GM20431 (cell line): ENCODE measurements around the gene TLK1.

Experiments used
- in situ Hi-C: fragments of 300-500 bp; cut with MseI, MboI; formaldehyde crosslinking; loops from one replicate; pipeline ENCODE4 v1.15.0; 2020; ENCODE audit warnings: low sequenced_read_pairs; ENCODE audit not compliant: unreplicated experiment

Gene TLK1

GRCh38 chr2:170973492-170974303 is 187.0 kb downstream of the TLK1 start:
- in situ Hi-C loops = loop anchor here (25.0 kb wide), 1 partner anchor 464 kb away; the partner anchor contains the start of genes DCAF17 and METTL8

DNA sequence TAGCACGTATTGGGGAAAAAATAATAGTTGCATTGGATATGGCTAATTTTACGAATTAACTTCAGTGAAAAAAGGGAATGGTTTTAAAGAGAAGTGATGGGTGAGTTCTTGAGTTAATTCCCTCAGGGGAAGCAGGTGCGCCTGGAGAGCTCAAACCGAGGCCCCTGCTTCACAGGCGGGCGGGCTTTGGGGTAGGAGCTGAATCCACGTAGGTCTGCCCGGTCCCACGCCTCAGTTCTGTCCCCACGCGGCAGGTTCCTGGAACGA is 187.5 kb downstream of the TLK1 start:
- in situ Hi-C loops = loop anchor here (25.0 kb wide), 1 partner anchor 464 kb away; the partner anchor contains the start of genes DCAF17 and METTL8

DNA sequence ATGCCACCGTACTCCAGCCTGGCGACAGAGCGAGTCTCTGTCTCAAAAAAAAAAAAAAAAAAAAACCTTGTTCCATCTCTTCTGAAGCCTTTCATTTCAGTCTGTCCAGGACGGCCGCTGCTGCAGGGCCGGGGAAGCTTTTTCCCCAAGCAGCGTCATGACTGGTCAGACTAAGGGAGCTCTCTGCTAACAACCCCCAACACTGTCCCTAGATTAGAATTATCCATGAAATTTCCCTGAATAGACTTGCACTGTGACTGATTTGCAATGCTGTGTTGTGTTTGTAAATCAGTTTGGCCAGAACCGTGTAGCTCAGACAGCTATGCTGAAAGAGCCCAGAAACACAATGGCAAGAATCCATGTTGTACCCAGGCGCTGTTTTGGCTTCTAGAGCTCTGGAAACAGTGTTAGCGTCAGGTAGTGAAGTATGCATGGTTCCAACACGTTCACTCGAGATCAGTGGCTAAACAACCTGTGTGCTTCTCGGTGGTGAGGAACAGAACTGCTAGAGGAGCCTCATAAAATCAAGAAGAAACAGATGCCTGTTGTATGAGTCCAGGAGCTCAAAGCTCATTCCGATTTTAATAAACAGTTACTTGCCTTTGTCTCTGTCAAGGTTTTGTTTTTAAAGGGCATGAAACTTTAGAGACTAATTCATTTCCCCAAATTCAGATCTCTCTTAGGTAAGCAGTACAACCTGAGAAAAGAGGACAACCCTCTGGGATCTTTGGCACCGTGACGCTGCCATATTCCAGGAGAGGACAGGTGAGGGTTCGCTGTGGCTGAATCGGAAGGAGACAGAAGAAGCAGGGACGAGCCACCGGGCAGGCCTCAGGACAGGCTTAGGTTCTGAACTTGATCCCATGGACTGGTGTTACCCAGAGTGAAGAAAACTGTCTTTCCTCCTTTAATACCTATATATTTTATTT is 188.1 kb downstream of the TLK1 start:
- in situ Hi-C loops = loop anchor here (25.0 kb wide), 1 partner anchor 465 kb away; the partner anchor contains the start of genes DCAF17 and METTL8

DNA sequence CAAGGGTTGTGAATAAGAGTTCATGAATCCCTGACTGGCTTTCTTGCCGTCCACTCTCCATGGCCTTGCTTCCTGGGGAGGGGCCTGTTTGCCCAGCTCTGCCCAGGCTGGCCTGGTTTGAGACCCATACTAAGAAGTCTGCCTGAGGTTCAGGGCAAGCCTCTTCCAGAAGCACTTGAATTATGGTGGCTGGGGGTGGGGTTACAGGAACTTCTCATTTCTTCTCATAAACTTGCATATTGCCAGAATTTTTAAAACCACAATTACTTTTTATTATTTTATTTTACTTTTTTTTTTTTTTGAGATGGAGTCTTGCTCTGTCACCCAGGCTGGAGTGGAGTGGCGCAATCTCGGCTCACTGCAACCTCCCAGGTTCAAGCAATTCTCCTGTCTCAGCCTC is 189.6 kb downstream of the TLK1 start:
- in situ Hi-C loops = loop anchor here (25.0 kb wide), 1 partner anchor 466 kb away; the partner anchor contains the start of genes DCAF17 and METTL8

DNA sequence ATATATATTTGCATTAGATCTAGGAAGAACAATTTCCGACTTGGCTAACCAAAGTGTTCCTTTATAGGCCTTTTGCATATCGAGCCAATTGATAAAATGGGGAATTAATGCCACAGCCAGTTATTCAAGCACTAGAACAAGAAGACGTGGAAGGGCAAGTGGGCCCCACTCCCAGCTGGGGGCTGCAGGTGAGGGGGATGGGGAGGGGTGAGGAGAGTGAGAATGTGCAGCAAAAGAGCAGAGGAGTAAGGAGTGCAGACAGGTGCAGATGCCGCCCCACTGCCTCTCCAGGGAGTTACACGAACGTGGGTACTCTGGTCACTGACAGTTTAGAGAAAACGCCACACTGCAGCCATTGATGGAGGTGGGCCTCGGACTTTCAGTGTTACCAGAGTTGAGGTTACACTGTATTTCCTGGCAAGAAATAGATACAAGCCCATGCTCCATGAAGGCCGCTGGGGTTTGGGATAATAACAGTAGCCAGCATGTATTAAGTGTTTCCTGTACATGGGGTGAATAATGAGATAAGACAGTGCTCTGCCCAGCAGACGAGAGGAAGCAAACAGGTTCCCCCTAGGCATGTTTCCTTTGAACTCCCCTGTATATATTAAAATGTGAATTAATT is 190.7 kb downstream of the TLK1 start:
- in situ Hi-C loops = loop anchor here (25.0 kb wide), 1 partner anchor 467 kb away; the partner anchor contains the start of genes DCAF17 and METTL8

- in situ Hi-C loops = loop anchor here (25.0 kb wide), 1 partner anchor 468 kb away; the partner anchor contains the start of genes DCAF17 and METTL8
These were observed 191.7 kb downstream of the TLK1 start for GRCh38 chr2:170969030-170969429.

DNA sequence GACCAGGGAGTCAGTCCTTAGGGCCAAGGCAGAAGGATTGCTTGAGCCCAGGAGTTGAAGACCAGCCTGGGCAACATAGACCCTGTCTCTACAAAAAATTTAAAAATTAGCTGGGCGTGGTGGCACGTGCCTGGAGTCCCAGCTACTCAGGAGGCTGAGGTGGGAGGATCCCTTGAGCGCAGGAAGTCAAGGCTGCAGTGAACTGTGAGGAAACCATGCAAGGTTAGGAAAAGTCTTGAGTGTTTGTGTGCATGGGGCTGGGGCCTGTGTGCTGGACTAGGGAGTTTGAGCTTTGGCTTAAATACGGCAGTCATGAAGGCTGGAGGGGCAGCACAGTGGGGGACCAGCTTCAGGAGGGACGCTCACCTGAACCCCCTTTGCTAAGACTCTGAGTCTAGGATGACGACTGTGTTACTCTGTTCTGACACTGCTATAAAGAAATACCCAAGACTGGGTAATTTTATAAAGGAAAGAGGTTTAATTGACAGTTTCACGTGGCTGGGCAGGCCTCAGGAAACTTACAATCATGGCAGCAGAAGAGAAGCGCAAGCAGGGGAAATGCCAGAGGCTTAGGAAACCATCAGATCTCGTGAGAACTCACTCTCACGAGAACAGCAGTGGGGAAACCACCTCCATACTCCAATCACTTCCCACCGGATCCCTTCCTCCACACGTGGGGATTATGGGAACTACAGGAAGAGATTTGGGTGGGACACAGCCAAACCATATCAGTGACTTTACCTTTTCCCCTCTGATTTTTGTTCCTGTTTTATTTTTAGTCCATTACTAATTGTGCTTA is 192.3 kb downstream of the TLK1 start:
- in situ Hi-C loops = loop anchor here (25.0 kb wide), 1 partner anchor 469 kb away; the partner anchor contains the start of genes DCAF17 and METTL8

- in situ Hi-C loops = loop anchor here (25.0 kb wide), 1 partner anchor 470 kb away; the partner anchor contains the start of genes DCAF17 and METTL8
These were observed 193.1 kb downstream of the TLK1 start for GRCh38 chr2:170967553-170967952.

GRCh38 chr2:170966648-170967396 is 193.9 kb downstream of the TLK1 start:
- in situ Hi-C loops = loop anchor here (25.0 kb wide), 1 partner anchor 470 kb away; the partner anchor contains the start of genes DCAF17 and METTL8

GRCh38 chr2:170965446-170966225 is 195.1 kb downstream of the TLK1 start:
- in situ Hi-C loops = loop anchor here (25.0 kb wide), 1 partner anchor 472 kb away; the partner anchor contains the start of genes DCAF17 and METTL8

GRCh38 chr2:170963386-170963785 is 197.3 kb downstream of the TLK1 start:
- in situ Hi-C loops = loop anchor here (25.0 kb wide), 1 partner anchor 474 kb away; the partner anchor contains the start of genes DCAF17 and METTL8

- in situ Hi-C loops = loop anchor here (25.0 kb wide), 1 partner anchor 483 kb away; the partner anchor contains the start of genes DCAF17 and METTL8
These were observed 206.8 kb downstream of the TLK1 start for GRCh38 chr2:170953941-170954340.

- in situ Hi-C loops = loop anchor here (25.0 kb wide), 1 partner anchor 487 kb away; the partner anchor contains the start of genes DCAF17 and METTL8
These were observed 210.4 kb downstream of the TLK1 start for GRCh38 chr2:170950221-170950761.

- in situ Hi-C loops = no loop called here
These were observed 211.3 kb downstream of the TLK1 start for GRCh38 chr2:170949415-170949814.

DNA sequence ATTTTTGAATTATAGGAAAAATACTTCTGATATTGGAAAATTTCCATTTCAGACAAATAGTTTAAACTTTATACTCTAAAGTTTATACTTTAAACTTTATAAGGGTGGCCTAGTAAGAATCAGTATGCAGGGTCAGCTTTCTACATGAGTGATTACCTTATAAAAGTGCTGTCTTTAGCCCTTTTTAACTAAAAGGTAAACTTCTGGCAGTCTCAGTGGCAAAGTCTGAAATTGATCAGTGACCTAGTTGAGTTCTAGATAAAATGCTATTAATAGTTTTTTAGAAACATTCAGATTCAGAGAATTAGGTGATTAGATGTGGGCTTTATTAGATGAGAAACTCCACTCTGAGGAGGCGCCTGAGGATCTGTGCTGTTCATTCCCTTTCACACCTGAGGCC is 216.1 kb downstream of the TLK1 start:
- in situ Hi-C loops = no loop called here

- in situ Hi-C loops = no loop called here
These were observed 217.1 kb downstream of the TLK1 start for GRCh38 chr2:170943596-170943995.

DNA sequence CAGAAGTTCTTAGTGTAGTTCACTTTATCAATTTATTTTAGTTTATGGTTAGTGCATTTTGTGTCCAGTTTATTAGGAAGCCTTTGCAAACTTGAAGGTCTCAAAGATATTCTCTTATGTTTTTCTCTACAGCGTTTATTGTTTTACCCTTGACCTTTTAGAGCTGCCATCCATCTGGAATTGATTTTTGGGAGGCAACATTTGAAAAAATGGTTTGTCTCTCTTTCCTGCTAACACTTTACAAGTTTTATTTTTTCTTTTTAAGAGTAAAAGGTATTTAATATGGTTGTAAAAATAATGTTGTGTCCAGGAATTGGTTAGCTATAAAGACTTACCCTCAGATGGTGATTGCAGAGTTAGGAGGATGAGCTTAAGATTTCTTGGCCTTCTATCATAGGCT is 217.7 kb downstream of the TLK1 start:
- in situ Hi-C loops = no loop called here
